GM23248 (cell line): ENCODE measurements around the gene AK1.

Experiments
- EZH2 ChIP-seq: fragments of 200-600 bp; sonication (generic); IDR thresholded peaks from 2 replicates; pipeline ENCODE4 v1.6.1; 2018; ENCODE audit warnings: antibody characterized with exemption, mild to moderate bottlenecking; ENCODE audit not compliant: insufficient read depth, poor library complexity, severe bottlenecking
- EZH2phosphoT487 ChIP-seq: fragments of 200-600 bp; sonication (generic); IDR thresholded peaks from 2 replicates; pipeline ENCODE4 v1.6.1; 2018; ENCODE audit warnings: antibody characterized with exemption, moderate library complexity, mild to moderate bottlenecking, low read depth; ENCODE audit not compliant: insufficient read depth

DNA sequence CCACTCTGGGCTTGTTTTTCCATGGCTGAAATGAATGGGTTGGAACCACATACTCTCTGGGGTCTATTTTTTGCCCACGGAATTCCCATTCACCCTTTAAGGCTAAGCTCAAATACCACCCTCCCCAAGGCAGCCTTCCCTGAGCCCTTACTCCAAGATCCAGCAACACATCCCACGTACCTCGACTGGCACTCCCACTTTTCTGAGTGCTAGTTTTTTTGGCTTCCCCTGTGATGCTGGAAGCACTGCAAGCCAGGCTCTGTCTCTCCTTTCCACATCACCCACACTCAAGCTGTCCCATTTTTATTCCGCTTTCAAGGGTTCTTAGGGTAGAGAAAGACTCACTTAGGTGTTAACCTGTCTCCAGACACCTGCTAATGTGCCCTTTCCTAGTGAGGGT is 15.9 kb upstream of the AK1 start:
- TF ChIP-seq EZH2 (no peak), EZH2phosphoT487 (no peak)
